Left lung (tissue), 10 donors: ENCODE data around the gene FAAP20. TPM values are rescaled to one million over a fixed set of nuclear protein-coding genes. Genes with fewer than 3 reads are reported as not detected.

Experiments
- ATAC-seq: fragments of 200-7000 bp; cut with Tn5 transposase; one replicate; pipeline ENCODE4 v1.9.1; 2020; ENCODE audit warnings: moderate library complexity
- DNase-seq, 4 donors: peaks; one replicate each; pipeline ENCODE4 v3.0.0-alpha.2; 2013 to 2020
- H3K27ac ChIP-seq, 2 donors: fragments of 200-600 bp; sonication (generic) in 1 of 2; one replicate each; pipeline versions ENCODE4 v1.5.0 to v1.8.0; 2020 to 2021
- H3K27me3 ChIP-seq, 2 donors: fragments of 200-600 bp; sonication (generic) in 1 of 2; one replicate each; pipeline versions ENCODE4 v1.5.0 to v1.8.0; 2020 to 2021
- H3K36me3 ChIP-seq, 2 donors: fragments of 200-600 bp; sonication (generic) in 1 of 2; one replicate each; pipeline versions ENCODE4 v1.5.0 to v1.8.0; 2020 to 2021
- H3K4me1 ChIP-seq, 2 donors: fragments of 200-600 bp; one replicate each; pipeline ENCODE4 v1.8.0; 2021
- H3K4me3 ChIP-seq, 2 donors: fragments of 200-600 bp; sonication (generic) in 1 of 2; one replicate each; pipeline versions ENCODE4 v1.5.0 to v1.8.0; 2020 to 2021; ENCODE audit warnings: mild to moderate bottlenecking in 1 of 2
- H3K9me3 ChIP-seq, 2 donors: fragments of 200-600 bp; sonication (generic) in 1 of 2; one replicate each; pipeline versions ENCODE4 v1.5.0 to v1.8.0; 2020 to 2021
- intact Hi-C, 2 donors: fragments of 100-400 bp; cut with DNase I; formaldehyde crosslinking; loops; one replicate each; pipeline versions ENCODE4 v1.11.2 to v1.14.2; 2022
- polyA plus RNA-seq, 6 donors: library from polyadenylated mRNA; unstranded; fragments of 120-200 nt; gene quantifications; one replicate each; pipeline ENCODE4 v1.2.1, GENCODE V29; 2013; ENCODE audit not compliant: insufficient read length in 6 of 6
- total RNA-seq, 2 donors: library from RNA; stranded (reverse); fragmentation: NEBNext Ultra II Directional; extraction: Animal tissue kit (Norgen Biotek cat#: 25700); gene quantifications; one replicate each; pipeline ENCODE4 v1.2.1, GENCODE V29; 2021
- TF ChIP-seq, protein P1 (sequence below), 2 donors: fragments of 200-600 bp; sonication (generic) in 1 of 2; IDR thresholded peaks; one replicate each; pipeline versions ENCODE4 v1.5.0 to v1.8.0; 2021; ENCODE audit warnings: antibody characterized with exemption in 2 of 2
- donor health status: DM: no; HTN: yes; CAD: no.
- donor health status: DM: no; HTN: no; CAD: no.

Gene FAAP20
- total and polyA plus RNA-seq, 8 donors = 29.5 to 69.7 (median 45.8) TPM

DNA sequence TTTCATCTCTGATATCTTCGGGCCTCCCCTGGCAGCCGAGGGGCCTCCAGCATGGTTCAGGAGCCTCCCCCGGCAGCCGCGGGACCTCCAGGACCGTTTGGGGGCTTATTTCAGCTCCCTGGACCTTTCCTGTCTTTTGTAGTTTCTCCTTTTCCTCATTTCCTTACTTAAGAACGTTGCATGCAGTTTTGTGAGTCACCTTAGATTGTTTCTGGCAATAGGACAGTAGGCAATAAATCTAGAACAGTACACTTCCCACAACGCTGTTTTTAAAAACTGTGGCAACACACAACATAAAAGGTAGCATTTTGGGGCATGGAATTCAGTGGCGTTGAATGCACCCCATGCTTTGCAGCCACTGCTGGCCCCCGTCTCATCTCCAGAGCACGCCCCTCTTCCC is 24.4 kb downstream of the FAAP20 start:
- Histone ChIP-seq H3K27ac (no peak overlapping the region), H3K9me3 (no peaks in the 10 kb centered on the region), H3K4me3 (no peak overlapping the region), H3K36me3 (peaks cover 0 to 31% of the 10 kb centered on the region in 2 donors), H3K27me3 (no peaks in the 10 kb centered on the region), H3K4me1 (peaks cover 2 to 12% of the 10 kb centered on the region in 2 donors)
- ATAC-seq (no peak), DNase-seq (no peak)
- intact Hi-C loops = no loop called here
- TF ChIP-seq, protein P1, sequence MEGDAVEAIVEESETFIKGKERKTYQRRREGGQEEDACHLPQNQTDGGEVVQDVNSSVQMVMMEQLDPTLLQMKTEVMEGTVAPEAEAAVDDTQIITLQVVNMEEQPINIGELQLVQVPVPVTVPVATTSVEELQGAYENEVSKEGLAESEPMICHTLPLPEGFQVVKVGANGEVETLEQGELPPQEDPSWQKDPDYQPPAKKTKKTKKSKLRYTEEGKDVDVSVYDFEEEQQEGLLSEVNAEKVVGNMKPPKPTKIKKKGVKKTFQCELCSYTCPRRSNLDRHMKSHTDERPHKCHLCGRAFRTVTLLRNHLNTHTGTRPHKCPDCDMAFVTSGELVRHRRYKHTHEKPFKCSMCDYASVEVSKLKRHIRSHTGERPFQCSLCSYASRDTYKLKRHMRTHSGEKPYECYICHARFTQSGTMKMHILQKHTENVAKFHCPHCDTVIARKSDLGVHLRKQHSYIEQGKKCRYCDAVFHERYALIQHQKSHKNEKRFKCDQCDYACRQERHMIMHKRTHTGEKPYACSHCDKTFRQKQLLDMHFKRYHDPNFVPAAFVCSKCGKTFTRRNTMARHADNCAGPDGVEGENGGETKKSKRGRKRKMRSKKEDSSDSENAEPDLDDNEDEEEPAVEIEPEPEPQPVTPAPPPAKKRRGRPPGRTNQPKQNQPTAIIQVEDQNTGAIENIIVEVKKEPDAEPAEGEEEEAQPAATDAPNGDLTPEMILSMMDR (IDR thresholded peaks at IDR 0.05) = no peak

DNA sequence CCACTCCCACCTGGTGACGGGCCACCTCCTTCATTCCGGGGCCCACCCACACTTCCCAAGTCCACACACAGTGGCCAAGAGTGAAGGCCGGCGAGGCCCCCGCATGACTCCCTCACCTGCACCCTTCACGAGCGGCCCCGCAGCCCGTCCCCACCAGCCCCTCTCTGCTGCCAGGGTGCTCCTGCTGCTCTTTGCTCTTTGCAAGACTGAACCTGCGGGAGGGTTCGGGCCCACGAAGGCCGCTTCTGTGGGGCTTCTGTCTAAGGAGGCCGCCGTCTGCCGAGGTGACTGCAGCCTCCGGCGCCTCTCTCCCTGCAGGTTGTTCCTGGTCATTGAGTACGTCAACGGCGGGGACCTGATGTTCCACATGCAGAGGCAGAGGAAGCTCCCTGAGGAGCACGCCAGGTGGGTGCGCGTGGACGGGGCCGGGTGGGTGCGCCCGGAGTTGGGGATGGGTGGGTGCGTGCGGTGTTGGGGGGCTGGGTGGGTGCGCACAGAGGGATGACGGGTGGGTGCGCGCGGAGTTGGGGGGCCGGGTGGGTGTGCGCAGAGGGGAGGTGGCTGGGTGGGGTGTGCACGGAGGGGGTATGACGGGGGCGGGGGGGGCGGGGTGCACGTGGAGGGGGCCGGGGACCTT is 25.3 kb downstream of the FAAP20 start:
- no peak overlapping the region for H3K27ac ChIP-seq
- no peak overlapping the region for H3K4me3 ChIP-seq
- TF ChIP-seq, protein P1 (IDR thresholded peaks at IDR 0.05) = no peak
- H3K4me1 ChIP-seq = peaks cover 2 to 5% of the 10 kb centered on the region in 2 donors
- peaks cover 0 to 31% of the 10 kb centered on the region in 2 donors for H3K36me3 ChIP-seq
- H3K9me3 ChIP-seq = no peaks in the 10 kb centered on the region
- no peak for DNase-seq
- intact Hi-C loops = no loop called here
- no peak for ATAC-seq
- H3K27me3 ChIP-seq = no peaks in the 10 kb centered on the region

DNA sequence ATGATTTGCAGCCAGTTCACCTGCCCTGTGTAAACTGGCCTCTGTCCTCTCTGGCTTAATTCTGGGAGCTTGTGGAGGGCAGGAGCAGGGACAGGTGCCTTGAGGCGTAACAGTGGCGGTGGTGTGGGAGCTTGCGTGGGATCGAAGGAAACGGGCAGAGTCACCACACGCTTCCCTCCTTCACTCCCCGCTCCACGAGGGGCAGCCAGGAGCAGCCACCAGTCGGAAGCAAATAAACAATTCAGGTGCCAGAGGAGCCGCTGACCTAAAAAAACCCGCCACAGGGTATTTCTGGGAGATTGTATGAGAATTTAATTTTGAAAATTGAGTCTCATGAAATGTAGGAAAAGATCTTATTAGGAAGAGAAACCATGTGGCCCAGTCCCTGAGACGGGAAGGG is 26.0 kb downstream of the FAAP20 start:
- Histone ChIP-seq H3K9me3 (peaks cover 0 to 4% of the 10 kb centered on the region in 2 donors), H3K27me3 (no peaks in the 10 kb centered on the region), H3K36me3 (peaks cover 0 to 29% of the 10 kb centered on the region in 2 donors), H3K4me3 (no peak overlapping the region), H3K4me1 (no peaks in the 10 kb centered on the region), H3K27ac (no peak overlapping the region)
- ATAC-seq (no peak), DNase-seq (no peak)
- TF ChIP-seq, protein P1 (IDR thresholded peaks at IDR 0.05) = no peak
- intact Hi-C loops = no loop called here

DNA sequence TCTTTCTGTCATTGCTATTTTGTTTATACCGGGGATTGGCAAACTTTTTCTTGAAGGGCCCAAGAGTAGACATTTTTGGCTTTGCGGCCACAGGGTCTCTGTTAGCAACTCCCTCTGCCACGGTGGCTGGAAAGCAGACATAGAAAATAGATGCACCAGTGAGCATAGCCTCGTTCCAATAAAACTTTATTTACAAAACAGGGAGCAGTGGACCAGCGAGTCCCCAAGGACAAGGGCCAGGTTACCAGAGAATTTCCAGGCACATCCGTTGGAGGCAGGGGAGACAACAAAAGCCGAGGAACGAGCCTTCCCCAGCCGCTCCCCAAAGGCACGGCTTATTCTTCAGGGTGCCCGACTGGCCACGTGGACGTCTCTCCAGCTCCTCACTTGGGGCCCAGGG is 26.5 kb downstream of the FAAP20 start:
- Histone ChIP-seq H3K36me3 (peaks cover 0 to 26% of the 10 kb centered on the region in 2 donors), H3K9me3 (peaks cover 0 to 4% of the 10 kb centered on the region in 2 donors), H3K27ac (no peak overlapping the region), H3K4me1 (no peaks in the 10 kb centered on the region), H3K27me3 (no peaks in the 10 kb centered on the region), H3K4me3 (no peak overlapping the region)
- TF ChIP-seq, protein P1 (IDR thresholded peaks at IDR 0.05) = no peak
- ATAC-seq (no peak), DNase-seq (no peak)
- intact Hi-C loops = no loop called here

DNA sequence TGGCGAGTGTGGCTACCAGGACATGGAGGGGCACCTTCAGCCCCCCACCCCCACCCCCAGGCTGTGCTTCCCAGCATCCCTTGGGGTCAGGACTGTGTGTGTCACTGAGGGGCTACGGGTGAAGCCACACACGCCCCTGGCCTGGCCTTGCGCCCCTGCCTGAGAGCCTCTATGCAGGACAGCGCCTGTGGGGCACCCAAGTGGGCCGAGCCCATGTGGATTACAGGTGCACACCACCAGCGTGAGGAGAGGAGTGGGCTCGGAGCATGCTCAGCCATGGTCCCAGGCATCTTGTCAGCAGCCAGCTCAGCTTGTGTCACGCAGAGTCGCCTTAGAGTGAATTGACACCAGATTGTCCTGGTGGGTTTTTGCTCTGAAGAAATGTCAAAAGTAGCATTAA is 27.9 kb downstream of the FAAP20 start:
- no peak for DNase-seq
- intact Hi-C loops = no loop called here
- TF ChIP-seq, protein P1 (IDR thresholded peaks at IDR 0.05) = no peak
- Histone ChIP-seq H3K4me1 (no peaks in the 10 kb centered on the region), H3K27ac (no peak overlapping the region), H3K4me3 (no peak overlapping the region), H3K36me3 (peaks cover 0 to 16% of the 10 kb centered on the region in 2 donors), H3K9me3 (peaks cover 0 to 4% of the 10 kb centered on the region in 2 donors), H3K27me3 (no peaks in the 10 kb centered on the region)
- ATAC-seq = no peak
